GM15510 (cell line): ENCODE measurements around the gene GAK.

Experiments used
- POLR2A ChIP-seq: IDR thresholded peaks from 3 replicates; pipeline ENCODE4 v1.6.1; 2011; ENCODE audit warnings: borderline replicate concordance; ENCODE audit not compliant: insufficient read length; ENCODE audit errors: extremely low read depth

The GAK gene

DNA sequence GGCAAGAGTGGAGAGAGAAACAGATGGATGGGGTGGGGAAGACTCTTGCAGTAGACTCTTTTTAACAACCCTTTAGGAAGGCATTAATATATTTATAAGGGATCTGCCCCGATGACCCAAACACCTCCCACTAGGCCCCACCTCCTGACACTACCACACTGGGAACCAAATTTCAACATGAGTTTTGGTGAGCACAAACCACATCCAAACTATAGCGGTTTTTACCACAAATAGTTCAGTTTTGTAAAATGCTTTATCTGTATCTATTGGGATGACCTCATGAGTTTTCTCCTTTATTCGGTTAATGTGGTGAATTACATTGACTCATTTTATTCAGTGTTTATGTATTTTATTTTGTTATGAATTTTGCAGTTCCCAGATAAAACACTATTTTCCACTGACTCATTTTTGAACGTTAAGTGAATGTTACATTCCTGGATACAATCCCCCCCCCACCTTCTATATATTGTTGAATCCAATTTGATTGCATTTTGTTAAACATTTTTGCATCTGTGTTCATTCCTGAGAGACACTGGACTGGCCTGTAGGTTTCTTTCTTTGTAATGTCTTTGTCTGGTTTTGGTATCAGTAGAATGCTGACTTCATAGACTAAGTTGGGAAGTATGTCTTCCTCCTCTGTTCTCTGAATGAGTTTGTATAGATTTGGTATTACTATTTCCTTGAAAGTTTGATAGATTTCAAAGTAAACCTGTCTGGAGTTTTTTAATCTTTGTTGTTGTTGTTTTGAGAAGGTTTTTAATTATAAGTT, 92.3 kb downstream of the GAK start:
- TF ChIP-seq POLR2A, result no peak

DNA sequence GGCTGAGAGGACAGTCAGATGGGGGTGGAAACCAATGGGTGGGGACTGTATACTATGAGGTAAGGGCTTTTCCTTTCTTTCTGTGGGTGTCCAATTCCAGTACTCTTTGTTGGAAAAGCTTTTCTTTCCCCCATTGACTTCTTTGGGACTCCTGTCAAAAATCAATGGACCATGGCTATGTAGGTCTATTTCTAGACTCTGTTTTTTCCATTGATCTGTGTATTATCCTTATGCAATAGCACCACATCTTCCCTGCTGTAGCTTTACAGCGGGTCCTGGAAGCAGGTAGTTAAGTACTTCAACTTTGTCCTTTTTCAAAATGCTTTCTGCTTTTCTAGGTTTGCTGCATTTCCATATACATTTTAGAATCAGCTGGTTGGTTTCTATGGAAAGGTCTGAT, 94.3 kb downstream of the GAK start:
- no peak for TF ChIP-seq POLR2A

DNA sequence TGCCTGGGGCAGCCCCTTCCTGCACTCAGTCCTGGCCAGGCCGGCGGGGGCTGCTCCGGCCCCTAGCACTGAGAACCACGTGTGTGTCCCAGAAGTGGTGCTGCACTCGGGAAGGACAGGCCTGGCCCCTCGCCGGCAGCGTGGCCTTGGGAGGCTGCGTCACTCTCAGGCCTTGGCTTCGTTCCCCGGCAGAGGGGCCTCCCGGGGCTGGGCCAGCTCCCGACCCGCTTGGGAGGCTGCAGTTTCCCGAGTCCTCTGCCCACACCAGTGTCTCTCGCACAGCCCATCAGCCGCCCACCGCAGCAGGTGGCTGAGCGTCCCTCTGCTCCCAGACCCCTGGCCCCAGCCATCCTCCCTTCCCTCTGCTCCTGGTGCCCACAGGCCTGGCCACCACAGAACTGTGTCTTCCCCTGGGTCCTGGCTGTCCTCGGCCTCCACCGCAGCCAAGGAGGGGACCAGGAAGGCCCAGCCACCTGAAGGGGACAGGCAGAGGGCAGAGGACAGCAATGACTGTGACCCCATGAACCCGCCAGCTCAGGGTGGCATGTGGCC, 95.3 kb downstream of the GAK start:
- TF ChIP-seq POLR2A, result no peak

DNA sequence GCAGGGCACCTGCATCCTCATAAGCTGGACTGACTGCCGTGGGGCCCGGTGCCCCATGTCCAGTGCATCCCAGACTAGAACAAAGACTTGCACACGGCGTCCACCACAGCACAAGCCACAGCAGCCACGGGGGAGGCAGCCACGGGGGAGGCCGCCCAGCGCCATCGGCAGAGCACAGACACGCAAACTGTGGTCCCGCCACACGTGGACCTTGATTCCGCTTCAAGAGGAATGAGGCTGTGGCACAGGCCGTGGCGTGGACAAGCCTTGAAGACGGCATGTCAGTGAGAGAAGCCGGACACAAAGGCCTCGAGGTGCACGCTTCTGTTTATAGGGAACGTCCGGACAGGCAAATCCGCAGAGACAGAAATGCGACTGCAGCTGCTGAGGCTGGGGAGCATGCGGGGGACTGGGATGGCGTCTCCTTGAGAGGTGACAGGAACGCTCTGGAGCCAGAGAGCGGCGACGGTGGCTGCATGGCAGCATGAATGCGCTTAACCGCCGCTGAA, 96.1 kb downstream of the GAK start:
- TF ChIP-seq POLR2A, result no peak

DNA sequence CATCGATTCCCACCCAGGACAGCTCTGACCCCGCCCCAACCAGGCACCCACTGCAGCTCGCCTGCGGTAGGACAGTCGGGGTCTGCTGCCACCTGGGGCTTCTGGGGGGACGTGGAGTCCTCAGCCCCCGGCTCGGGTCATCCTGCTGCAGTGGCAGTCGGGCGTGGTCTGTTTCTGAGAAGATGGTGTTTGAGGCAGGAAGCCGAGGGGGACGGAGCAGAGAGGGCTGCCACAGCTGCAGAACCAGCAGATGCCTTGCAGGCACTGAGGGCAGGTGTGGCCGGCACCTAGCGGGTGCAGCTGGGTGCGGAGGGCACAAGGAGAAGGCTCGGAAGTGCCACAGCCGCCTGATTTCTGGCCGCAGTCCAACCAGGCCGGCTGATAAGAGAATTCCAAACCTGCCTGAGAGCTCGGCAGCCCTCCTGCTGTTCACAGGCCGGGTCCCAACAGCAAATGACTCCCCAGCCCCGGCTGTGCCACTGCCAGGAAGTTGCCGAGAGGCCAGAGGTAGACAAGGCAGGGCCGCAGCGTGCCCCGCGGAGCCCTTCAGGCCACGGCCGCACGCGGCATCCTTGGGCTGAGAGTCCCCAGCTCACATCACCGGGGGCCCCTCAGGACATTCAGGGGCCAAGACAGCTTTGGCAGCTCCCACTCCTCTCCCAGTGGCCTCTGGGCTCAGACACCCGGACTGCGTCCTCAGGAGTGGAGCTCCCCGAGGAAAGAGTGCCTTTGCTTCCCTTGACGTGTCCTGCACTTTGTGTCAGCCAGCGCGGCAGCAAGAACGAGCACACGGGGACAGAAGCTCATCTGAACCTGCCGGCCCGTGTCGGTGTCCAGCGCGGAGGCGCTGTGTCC, 96.7 kb downstream of the GAK start:
- TF ChIP-seq POLR2A, result no peak

DNA sequence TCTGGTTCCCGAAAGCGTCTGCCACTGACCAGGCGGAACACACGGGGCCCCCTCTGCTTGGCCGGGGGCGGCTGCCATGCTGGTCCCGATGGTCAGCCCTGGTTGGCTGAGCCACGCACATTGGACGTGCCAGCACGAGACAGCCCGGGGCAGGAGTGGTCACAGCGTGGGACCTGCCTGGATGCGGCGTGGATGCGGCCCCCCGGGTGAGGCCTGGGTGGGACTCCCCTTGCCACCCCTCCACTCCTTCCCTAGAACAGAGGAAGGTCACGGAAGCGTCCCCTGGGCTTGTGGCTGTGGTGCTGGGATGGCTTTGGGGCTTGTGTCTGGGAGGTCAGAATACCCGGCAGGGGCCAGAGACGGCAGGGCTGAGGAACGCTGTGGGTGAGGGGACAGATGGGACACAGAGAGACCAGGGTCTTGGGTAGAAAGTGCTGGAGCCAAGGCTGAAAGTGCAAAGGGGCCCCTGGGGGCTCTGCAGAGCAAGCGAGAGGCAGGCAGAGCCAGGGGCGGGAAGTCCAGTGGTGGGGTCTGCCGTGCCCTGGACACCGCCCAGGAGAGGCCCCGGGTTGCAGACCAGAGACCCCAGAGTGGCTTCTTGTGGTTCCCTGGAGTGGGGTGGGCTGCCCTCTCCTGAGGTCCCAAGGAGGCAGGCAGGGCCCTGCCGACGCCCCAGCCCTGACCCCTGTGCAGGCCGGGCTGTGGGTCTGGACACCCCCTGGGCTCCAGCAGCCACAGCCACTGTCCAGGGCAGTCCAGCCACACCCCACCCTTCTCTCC, 97.6 kb downstream of the GAK start:
- no peak for TF ChIP-seq POLR2A

DNA sequence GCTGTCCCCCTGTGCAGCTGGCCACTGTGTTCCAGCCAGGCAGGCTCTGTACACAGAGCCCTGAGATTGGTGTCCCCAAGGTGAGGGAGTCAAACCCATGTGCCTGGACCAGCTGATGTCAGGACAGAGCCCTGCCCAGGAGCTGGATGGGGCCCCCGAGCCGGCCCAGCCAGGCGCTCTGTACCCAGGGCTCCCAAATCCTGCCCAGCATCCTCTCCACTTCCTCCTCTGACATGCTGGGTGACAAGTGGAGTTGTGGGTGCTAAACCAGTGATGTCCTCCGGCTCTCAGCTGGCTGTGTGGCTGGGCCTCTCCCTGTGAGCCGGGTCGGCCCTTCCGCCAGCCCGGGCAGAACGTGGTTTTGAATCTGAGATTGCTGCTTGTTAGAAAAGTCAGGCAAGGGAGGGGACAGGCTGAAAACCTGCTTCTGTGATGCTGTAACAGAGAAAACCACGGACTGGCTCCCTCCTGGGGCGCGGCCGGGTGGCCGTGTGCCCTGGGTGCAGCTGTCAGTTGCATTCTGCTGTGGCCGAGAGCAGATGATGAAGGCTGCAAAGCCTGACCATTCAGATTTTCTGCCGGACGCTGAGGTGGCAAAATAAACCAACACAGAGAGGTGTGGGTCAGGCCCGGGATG, 98.3 kb downstream of the GAK start:
- TF ChIP-seq POLR2A, result no peak

DNA sequence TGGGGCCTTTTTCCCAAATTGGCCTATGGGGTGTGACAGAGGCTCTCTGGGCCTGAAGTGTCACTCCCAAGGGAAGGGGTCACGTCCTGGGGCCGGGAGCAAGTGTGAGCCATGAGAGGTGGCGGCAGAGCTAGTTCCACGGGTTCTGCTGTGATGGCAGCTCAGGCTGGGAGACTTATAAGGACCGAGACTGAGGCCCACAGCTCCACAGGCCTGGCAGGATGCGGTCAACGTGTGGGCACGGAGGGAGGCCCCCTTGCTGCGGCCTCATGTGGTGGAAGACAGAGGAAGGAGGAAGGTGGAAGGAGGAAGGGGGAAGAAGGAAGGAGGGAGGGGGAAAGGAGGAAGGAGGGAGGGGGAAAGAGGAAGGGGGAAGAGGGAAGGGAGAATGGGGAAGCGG, 99.0 kb downstream of the GAK start:
- no peak for TF ChIP-seq POLR2A

DNA sequence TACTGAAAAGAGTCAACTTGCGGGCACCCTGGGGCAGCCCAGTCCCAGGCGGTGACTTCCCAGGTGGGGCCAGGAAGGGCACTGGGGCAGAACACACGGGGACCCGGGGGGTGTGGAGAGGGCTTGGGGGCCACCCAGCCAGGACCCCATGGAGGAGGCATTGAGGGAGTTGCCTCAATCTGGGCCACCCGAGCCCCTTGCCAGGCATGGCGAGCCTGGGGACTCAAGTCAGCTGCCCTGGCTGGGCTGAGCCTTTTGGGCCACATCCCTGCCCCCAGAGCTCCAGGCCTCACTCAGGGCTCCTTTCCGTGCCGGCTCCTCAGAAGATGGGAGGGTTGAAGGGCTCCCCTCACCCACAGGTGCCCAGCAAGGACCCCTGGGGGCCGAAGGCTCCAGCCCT, 99.6 kb downstream of the GAK start:
- TF ChIP-seq POLR2A, result no peak

DNA sequence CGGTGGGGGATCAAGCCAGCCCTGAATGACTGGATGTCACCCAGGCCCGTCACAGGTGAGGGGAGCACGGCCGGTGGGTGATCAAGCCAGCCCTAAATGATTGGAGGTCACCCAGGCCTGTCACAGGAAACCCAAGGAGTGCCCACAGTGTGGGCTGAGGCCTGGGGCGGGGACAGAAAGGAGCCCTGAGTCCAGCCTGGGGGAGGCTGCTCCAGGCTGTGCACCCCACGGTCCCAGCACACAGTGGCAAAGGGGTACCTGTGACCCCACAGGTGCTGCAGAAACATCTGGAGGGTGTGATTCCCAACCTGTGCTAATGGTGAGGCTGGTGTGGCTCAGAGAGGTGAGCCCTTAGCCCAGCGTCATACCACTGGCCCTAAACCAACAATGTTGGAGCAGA, 100.0 kb downstream of the GAK start:
- no peak for TF ChIP-seq POLR2A

DNA sequence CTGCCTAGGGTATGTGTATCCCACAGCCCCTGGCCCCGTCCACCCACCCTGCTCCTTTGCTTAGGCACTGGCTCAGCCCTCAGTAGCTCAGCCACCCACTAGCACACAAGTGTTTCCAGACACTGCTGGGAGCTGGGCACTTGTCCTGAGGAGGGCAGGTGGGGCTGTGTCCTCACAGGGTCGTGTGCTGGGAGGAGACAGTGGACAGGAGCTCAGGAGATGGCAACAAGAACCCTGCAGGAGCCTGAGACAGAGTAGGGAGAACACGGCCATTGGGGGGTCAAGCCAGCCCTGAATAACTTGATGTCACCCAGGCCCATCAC, 100.7 kb downstream of the GAK start:
- no peak for TF ChIP-seq POLR2A

DNA sequence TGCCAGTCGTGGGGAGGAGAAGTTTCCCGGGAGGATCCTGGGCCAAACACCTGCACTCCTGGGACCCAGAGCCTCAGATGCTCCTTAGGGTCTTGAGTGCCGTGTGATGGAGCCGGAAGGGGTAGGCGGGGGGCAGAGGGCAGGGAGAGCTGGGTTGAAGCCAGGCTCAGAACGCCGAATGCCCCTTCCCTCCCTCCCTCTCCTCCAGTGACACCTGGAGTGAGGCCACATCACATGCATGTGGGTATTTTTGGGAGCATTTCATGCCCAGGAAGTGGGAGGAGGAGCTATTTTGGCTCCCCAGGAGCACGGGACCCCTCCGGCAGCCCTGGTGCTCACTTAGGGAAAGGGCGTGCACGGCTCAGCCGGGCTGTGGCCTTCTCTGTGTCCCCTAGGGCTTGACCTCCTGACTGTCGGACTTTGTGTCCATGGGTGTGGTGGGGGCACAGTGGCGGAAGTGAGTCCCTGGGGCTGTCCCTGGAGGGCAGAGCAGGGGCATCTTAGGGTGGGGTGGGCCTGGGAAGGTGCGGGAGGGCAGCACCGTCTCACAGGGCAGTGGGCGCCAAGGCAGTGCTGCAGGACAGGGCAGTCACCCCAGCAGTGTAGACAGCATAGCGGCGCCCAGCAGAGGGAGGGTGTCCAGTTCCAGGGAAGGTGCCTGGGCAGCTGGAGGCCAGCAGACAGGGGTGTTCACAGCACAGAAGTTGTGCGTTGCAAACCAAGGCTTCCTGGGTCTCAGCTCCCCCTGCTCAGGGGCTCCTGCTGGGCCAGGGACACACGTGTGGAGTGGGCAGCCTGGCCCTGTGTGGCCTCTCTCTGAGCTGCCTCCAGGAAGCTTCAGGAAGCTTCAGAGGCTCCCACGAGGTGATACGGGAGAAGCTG, 101.3 kb downstream of the GAK start:
- no peak for TF ChIP-seq POLR2A
